Measurements from ENCODE around the gene GPD1L. TPM values are rescaled to one million over a fixed set of nuclear protein-coding genes. Genes with fewer than 3 reads are reported as not detected.
"Not testable (repeated sequence)": the region's sequence is repeated elsewhere in the genome, so short reads cannot be mapped to it uniquely, and the experiment has no call there.

The GPD1L gene
- polyA plus RNA-seq, result 10 to 100 TPM; 15.3 to 79.7 (median 53.2) TPM

DNA sequence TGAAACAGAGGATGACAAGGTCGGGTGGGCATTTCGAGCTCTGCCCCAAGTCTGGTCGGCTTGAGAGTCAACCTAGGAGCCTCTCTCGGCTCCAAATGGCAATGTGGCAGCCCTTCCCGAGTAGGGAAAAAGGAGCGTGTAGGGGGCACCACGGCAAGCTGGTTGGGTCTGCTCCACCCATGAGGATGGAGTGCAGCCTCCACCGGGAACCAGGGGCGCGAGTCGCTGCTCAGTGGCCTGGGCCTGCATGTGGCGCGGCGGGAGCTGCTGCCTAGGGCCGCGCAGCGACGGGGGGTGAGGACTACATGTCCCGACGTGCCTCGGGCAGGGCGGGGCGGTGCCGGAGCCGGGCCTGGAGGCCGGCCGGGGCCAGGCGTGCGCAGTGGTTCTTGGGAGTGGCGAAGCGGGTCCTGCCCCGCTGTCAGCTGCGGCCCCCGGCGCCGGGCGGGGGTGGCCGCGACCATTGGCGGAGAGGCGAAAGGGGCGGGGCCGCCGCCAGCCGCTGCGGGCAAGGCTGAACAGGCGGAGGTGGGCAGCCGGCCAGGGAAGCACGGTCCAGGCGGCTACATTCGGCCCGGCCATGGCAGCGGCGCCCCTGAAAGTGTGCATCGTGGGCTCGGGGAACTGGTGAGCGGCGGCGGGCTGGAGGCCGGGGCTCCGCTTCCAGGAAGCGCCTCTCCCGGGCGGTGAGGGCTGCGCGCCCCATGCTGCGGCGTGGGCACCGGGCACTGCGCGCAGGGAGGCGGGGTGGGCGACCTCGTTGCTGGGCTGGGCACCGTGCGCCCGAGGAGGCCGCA lies at the start of gene GPD1L:
Gene GPD1L, plus strand, starts transcription at position 489 of the 797 bp plus-strand sequence. Its CDS starts 92 bp downstream, at position 581.
- no peak within 1 kb of the TSS for H3K27ac ChIP-seq (ENCODE audit: low read depth, low read length)
- WGBS, 3 donors, result 3 to 5% (median 5%) methylated on average over 64 to 78 of the region's 78 CpGs

DNA sequence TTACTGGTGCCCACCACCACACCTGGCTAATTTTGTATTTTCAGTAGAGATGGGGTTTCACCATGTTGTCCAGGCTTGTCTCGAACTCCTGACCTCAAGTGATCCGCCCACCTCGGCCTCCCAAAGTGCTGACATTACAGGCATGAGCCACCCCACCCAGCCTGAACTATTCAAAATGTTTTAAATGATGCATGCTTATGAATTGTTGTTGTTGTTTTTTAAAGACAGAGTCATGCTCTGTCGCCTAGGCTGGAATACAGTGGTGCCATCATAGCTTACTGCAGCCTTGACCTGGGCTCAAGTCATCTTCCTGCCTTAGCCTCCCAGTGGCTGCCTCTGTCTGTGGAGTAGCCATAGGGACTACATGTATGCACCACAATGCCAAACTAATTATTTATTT lies 48.0 kb upstream of the GPD1L start:
- H3K27ac ChIP-seq (ENCODE audit: low read depth, low read length), result not testable (repeated sequence)
- 86 to 96% (median 96%) methylated on average over 4 of the region's 4 CpGs for WGBS, 3 donors

- WGBS, 3 donors, result 66 to 85% (median 68%) methylated on average over 4 of the region's 4 CpGs
Observed at GRCh38 chr3:32062950-32063582, 43.4 kb upstream of the GPD1L start.

DNA sequence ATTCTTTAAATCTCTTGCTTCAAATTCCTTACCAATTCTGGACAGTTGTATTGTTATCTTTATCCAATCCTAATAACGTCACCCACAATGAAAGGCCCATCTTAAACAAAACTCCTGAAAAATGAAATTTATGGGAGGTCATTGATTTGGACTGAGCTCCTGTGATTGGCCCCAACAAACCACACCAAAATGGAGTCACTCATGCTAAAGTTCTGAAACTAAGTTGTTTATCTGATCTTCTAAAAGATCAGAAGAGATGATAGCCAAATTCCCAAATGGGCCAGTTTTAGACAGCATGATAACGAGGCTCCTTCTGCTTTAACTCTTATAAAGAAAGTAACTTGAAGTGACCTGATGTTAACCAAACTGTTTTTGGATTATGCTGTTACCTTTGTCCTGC lies 39.7 kb upstream of the GPD1L start:
- no peak overlapping the region for H3K27ac ChIP-seq (ENCODE audit: low read depth, low read length)
- 85 to 90% (median 89%) methylated on average over 2 of the region's 2 CpGs for WGBS, 3 donors

More at GRCh38 chr3:32062950-32063582, 43.4 kb upstream of the GPD1L start:
- no peak overlapping the region for H3K27ac ChIP-seq (ENCODE audit: low read depth, low read length)

DNA sequence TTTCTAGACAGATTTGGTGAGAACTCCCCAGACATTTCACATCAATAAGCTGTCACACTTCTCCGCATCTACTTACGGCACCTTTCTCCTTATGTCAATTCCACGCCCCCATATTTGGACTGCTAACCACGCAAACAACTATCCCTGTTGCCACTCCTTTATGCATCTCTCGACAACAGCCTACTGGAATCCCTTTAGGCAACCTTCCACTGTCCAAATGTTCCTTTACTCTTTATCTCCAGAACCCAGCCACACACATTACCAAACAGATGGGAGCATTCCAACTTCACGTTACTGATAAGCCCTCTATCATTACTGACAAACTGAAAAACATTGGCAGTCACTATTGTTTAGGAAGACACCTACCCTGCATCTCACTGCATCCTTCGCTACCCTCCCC lies 32.2 kb upstream of the GPD1L start:
- not testable (repeated sequence) for H3K27ac ChIP-seq (ENCODE audit: low read depth, low read length)
- WGBS, 3 donors, result 83 to 95% (median 88%) methylated on average over 7 of the region's 7 CpGs

DNA sequence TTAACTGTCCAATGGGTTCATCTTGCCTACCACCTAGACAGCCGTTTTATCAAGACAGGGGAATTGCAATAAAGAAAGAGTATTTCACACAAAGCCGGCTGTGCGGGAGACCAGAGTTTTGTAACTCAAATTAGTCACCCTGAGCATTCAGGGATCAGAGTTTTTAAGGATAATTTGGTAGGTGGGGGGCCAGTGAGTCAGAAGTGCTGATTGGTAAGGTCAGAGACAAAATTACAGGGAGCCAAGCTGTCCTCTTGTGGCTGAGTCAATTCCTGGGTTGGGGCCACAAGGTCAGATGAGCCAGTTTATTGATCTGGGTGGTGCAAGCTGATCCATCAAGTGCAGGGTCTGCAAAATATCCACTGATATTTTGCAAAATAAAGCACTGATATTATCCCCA lies 29.9 kb upstream of the GPD1L start:
- WGBS, 3 donors, result 86 to 90% (median 87%) methylated on average over 3 of the region's 3 CpGs
- no peak overlapping the region for H3K27ac ChIP-seq (ENCODE audit: low read depth, low read length)

DNA sequence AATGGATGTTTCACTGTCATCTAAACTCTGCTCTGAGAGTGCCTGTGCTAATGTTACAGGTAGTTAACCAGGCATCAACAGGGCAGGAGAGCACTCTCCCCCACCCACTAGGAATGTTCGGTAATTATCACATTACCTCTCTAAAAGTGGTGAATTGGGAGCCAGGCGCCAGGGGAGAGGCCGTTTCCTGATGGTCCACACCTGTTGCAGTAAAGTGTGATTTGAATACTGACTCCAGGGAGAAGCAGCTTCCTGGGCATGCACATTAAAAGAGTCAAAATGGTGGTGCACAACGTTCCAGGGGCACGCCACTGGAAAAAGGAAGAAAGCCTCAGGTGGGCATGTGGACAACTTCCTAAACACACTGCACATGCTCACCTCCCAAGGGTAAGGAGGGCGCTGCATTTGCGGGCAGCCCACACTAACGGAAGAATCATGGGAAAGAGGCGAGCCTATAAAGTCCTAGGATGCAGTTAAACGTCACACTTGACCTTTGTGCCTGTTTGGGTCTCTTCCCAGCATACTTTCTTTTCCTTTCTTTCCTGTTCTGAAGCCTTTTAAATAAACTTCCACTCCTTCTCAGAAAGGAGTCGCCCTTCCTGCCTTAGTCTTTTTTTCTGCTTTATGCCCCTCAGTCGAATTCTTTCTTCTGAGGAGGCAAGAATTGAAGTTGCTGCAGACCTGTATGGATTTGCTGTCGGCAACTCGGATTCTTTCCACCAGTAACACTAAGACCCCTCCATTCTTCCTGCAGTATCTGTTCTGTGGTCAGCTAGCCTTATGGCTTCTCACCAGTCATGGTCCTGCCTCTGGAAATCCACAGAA lies 28.9 kb upstream of the GPD1L start:
- 55 to 75% (median 65%) methylated on average over 14 of the region's 14 CpGs for WGBS, 3 donors
- no peak overlapping the region for H3K27ac ChIP-seq (ENCODE audit: low read depth, low read length)

GRCh38 chr3:32078085-32078634 lies 28.3 kb upstream of the GPD1L start:
- 85 to 90% (median 88%) methylated on average over 3 of the region's 3 CpGs for WGBS, 3 donors
- no peak overlapping the region for H3K27ac ChIP-seq (ENCODE audit: low read depth, low read length)

DNA sequence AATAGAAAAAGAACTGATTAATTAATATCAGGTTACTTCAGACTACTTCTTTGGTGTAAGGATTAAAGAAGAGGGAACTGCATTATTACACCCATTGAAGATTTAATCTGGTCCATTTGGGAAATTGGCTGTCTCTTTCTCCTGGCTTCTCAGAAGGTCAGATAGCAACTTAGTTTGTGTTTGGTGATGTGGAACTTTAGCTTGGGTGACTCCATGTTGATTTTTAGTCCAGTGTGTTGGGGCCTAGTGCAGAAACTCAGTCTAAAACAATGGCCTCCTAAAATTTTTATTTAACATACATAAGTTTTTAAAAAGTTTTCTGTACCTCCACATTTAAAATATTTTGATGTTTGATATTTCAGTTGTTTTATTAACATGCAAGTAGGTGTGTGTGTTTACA lies 27.6 kb upstream of the GPD1L start:
- no peak overlapping the region for H3K27ac ChIP-seq (ENCODE audit: low read depth, low read length)

- H3K27ac ChIP-seq (ENCODE audit: low read depth, low read length), result no peak overlapping the region
- WGBS, 3 donors, result 1 to 22% (median 18%) methylated on average over 3 of the region's 3 CpGs
Observed at GRCh38 chr3:32082721-32083120, 23.7 kb upstream of the GPD1L start.

DNA sequence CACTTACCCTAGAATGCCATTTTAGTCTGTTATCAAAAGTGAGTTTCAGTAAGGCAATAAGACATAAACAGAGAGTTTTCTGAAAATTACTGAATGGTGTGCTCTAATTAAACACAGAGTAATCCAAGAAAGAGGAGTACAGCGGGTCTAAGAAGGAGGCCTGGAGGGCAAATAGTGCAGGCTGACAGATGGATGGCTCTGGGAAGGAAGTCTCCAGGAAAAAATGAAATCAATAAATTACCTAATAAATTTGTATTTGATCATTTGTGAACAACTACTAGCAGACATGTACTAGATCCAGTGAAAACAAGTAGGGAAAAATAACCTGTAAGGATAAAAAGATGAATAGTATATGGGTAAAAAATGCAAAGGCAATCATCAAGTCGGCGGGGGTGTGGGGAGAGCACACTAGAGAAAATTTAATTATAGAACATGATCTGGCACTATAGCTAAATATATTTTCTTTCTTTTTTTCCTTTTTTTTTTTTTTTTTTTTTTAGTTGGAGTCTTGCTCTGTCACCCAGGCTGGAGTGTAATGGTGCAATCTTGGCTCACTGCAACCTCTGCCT lies 22.6 kb upstream of the GPD1L start:
- H3K27ac ChIP-seq (ENCODE audit: low read depth, low read length), result no peak overlapping the region
- WGBS, 3 donors, result 93 to 95% (median 95%) methylated on average over 3 of the region's 3 CpGs

GRCh38 chr3:32084870-32085269 lies 21.6 kb upstream of the GPD1L start:
- WGBS, 3 donors, result 85 to 89% (median 87%) methylated on average over 2 of the region's 2 CpGs
- no peak overlapping the region for H3K27ac ChIP-seq (ENCODE audit: low read depth, low read length)

DNA sequence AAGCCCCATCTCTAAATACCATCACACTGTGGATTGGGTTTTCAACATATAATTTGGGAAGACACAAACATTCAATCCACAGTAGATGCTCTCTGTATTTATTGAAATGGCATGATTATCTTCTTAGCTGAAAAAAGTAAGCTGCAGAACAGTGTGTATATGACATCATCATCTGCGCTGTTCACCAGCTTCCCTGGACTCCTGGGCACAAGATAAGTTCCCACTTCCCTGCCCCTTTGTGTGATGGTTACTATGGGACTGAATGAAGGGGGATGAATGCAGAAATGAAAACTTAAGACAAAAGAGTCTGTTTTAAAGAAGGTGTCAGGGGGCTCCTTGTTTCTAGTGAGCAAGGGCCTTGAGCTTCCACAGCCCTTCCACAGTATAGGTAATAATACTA lies 20.0 kb upstream of the GPD1L start:
- 92 to 100% (median 100%) methylated on average over 1 of the region's 1 CpG for WGBS, 3 donors
- no peak overlapping the region for H3K27ac ChIP-seq (ENCODE audit: low read depth, low read length)

GRCh38 chr3:32089476-32089875 lies 16.9 kb upstream of the GPD1L start:
- no peak overlapping the region for H3K27ac ChIP-seq (ENCODE audit: low read depth, low read length)
- WGBS, 3 donors, result 94 to 95% (median 95%) methylated on average over 6 of the region's 6 CpGs

- WGBS, 3 donors, result 93 to 94% (median 93%) methylated on average over 5 of the region's 5 CpGs
- H3K27ac ChIP-seq (ENCODE audit: low read depth, low read length), result no peak overlapping the region
Observed at GRCh38 chr3:32093204-32093603, 13.2 kb upstream of the GPD1L start.

GRCh38 chr3:32095431-32095830 lies 11.0 kb upstream of the GPD1L start:
- 53 to 83% (median 65%) methylated on average over 3 of the region's 3 CpGs for WGBS, 3 donors

DNA sequence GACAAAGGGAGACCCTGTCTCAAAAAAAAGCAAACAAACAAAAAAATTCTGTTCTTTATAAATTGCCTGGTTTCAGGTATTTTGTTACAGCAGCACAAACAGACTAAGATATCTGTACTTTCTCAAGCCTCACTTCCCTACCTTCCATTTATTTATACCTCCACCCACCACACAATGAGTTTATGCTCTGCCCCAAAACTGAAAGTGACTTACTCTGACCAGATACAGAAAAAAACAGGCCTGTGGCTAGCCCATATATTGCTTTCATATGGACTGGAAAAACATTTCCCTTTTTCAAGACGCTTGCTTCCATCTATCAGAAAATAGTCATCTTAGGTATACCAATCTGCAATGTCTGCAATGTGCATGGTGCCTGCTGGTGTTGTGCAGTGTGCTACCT lies 8.7 kb upstream of the GPD1L start:
- 62 to 81% (median 64%) methylated on average over 1 of the region's 1 CpG for WGBS, 3 donors
- H3K27ac ChIP-seq (ENCODE audit: low read depth, low read length), result no peak overlapping the region

More at GRCh38 chr3:32095431-32095830, 11.0 kb upstream of the GPD1L start:
- no peak overlapping the region for H3K27ac ChIP-seq (ENCODE audit: low read depth, low read length)

DNA sequence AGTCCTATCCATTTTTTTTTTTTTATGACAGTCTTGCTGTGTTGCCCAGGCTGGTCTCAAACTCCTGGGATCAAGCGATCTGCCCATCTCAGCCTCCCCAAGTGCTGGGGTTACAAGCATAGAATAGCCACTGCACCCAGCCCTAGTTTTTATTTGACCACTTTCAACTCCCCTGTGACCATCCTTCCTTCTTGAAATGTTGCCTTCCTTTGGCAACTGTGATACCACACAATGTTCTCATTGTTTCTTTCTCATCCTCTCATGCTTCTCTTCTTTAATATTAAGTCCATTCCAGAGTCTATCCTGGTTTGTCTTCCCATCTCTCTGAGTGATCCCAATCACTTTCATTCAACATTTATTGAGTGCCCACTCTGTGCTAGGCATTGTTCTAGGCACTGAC lies 7.9 kb upstream of the GPD1L start:
- no peak overlapping the region for H3K27ac ChIP-seq (ENCODE audit: low read depth, low read length)
- 92 to 100% (median 100%) methylated on average over 1 of the region's 1 CpG for whole genome bisulfite sequencing, 3 donors
